Activated CD8-positive, alpha-beta T cell treated with anti-CD3 and anti-CD28 coated beads, Interleukin-2, amount 10 ng/mL, durations not matched to agents 7 days and 5 days (primary cell): ENCODE data around the gene AGMO. TPM values are rescaled to one million over a fixed set of nuclear protein-coding genes. Genes with fewer than 3 reads are reported as not detected.

Experiments
- ATAC-seq: fragments of 150-1000 bp; cut with Tn5 transposase; one replicate; pipeline ENCODE4 v1.10.0; 2021; ENCODE audit warnings: moderate library complexity
- CTCF ChIA-PET: fragments of 350-600 bp; sonication (Branson Sonifier 250); formaldehyde crosslinking; loops from one replicate; lab custom pipeline; 2021; ENCODE audit warnings: antibody characterized with exemption; lab: Charles Lee
- POLR2A ChIA-PET: fragments of 350-600 bp; sonication (Branson Sonifier 250); formaldehyde crosslinking; loops from one replicate; lab custom pipeline; 2021; ENCODE audit warnings: antibody characterized with exemption; lab: Charles Lee
- DNase-seq: peaks from one replicate; pipeline ENCODE4 v3.0.0-alpha.2; 2020
- H3K27ac Mint-ChIP-seq: one replicate; pipeline ENCODE4 v1.8.0; 2021; ENCODE audit warnings: mild to moderate bottlenecking, mixed read lengths
- H3K27me3 Mint-ChIP-seq: one replicate; pipeline ENCODE4 v1.8.0; 2021; ENCODE audit warnings: low read depth, mixed read lengths
- H3K36me3 Mint-ChIP-seq: one replicate; pipeline ENCODE4 v1.8.0; 2021; ENCODE audit warnings: low read depth, mixed read lengths
- H3K4me1 Mint-ChIP-seq: one replicate; pipeline ENCODE4 v1.8.0; 2021; ENCODE audit warnings: low read depth, mixed read lengths
- H3K4me3 Mint-ChIP-seq: one replicate; pipeline ENCODE4 v1.8.0; 2021; ENCODE audit warnings: mild to moderate bottlenecking, mixed read lengths
- H3K9me3 Mint-ChIP-seq: one replicate; pipeline ENCODE4 v1.8.0; 2022; ENCODE audit warnings: mixed read lengths; ENCODE audit not compliant: insufficient read depth
- total RNA-seq, 2 experiments: library from RNA; stranded (reverse); gene quantifications; one replicate each; pipeline ENCODE4 v1.2.3, GENCODE V29; 2021

Gene AGMO
- total RNA-seq, 2 experiments from 2014 or later = not detected

DNA sequence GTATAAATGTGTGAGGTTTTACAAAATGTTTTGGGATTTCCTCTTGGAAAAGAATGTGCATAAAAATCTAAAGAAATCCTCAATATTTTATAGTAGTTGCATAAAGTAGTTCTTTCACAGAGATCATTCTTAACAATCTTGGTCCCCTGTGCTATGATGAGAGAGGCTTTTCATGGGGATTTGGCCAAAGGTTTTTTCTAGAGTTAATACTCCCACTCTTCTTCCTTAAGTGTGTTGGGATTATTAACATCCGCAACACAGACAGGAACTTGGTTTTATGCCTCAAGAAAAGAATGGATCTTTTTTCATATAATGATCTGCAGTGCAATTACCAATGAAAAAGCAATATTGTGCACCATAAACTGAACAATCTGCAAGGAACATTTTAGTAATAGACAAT is 71.5 kb downstream of the AGMO start:
- Mint-ChIP-seq H3K4me1 (no peaks in the 10 kb centered on the region), H3K4me3 (no peak overlapping the region), H3K27ac (no peak overlapping the region), H3K36me3 (no peaks in the 10 kb centered on the region), H3K9me3 (peaks cover 6% of the 10 kb centered on the region), H3K27me3 (no peaks in the 10 kb centered on the region)
- ATAC-seq (no peak), DNase-seq (no peak)
- ChIA-PET CTCF (no interaction called here), POLR2A (no interaction called here)

DNA sequence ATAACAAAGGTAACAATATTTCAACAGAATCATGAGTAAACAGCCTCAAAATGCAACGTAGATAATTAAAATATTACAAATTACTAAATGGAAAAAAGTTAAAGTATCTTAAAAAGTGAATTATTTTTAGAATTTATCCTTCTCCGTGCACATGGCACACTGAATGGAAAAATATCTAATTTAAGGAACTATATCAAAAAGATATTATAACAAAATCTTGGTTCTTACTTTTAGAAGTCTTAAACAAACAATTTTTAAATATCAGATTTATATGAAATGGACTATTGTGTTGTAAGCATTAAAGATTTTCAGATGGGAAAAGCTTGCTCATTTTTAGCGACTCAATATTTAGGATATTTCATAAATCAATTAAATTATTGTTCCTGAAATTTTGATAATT is 72.0 kb downstream of the AGMO start:
- peaks cover 6% of the 10 kb centered on the region for H3K9me3 Mint-ChIP-seq
- H3K4me3 Mint-ChIP-seq = no peak overlapping the region
- H3K4me1 Mint-ChIP-seq = no peaks in the 10 kb centered on the region
- no peak overlapping the region for H3K27ac Mint-ChIP-seq
- DNase-seq (no peak), ATAC-seq (no peak)
- CTCF ChIA-PET = no interaction called here
- POLR2A ChIA-PET = no interaction called here
- no peaks in the 10 kb centered on the region for H3K27me3 Mint-ChIP-seq
- no peaks in the 10 kb centered on the region for H3K36me3 Mint-ChIP-seq

DNA sequence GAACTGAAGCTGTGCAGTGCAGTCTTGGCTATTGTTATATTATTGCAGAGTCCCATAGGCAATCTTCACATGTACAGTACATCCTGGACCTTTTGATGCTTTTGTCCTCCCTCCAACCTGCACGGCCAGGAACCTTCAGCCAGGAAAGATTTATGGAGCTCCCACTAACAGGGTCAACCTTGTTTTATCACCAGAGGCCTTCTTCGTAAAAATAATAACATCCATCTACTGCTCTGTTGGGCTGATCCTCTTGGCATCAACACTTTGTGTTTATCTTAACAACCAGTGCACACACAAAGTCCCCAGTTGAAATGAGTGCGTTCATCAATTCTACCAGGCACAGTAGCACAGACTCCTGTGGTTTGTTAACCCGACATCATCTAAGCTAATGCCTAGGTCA is 72.4 kb downstream of the AGMO start:
- Mint-ChIP-seq H3K36me3 (no peaks in the 10 kb centered on the region), H3K27me3 (no peaks in the 10 kb centered on the region), H3K27ac (no peak overlapping the region), H3K4me1 (no peaks in the 10 kb centered on the region), H3K4me3 (no peak overlapping the region), H3K9me3 (peaks cover 6% of the 10 kb centered on the region)
- POLR2A ChIA-PET = no interaction called here
- CTCF ChIA-PET = no interaction called here
- ATAC-seq = no peak
- DNase-seq = no peak

DNA sequence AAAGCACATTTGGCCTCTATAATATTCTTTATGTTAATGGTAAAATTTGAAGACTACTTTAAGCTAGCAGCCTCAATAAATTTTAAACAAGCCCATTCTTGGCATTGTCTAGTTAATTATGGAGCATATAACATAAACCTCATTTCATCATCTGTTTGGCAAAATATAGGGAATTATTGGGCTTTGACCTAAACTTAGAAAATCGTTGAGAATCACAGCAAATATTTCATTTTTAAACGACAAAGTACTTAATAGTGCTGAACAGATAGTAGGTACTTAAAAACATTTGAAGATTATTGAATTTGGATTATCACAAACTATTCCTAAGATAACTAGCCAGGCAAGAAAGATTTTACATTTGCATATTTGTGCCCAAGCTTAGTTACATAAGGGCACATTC is 73.4 kb downstream of the AGMO start:
- H3K4me3 Mint-ChIP-seq = no peak overlapping the region
- no peaks in the 10 kb centered on the region for H3K36me3 Mint-ChIP-seq
- no peaks in the 10 kb centered on the region for H3K27me3 Mint-ChIP-seq
- CTCF ChIA-PET = no interaction called here
- DNase-seq (no peak), ATAC-seq (no peak)
- H3K9me3 Mint-ChIP-seq = peaks cover 6% of the 10 kb centered on the region
- H3K27ac Mint-ChIP-seq = no peak overlapping the region
- H3K4me1 Mint-ChIP-seq = no peaks in the 10 kb centered on the region
- POLR2A ChIA-PET = no interaction called here

DNA sequence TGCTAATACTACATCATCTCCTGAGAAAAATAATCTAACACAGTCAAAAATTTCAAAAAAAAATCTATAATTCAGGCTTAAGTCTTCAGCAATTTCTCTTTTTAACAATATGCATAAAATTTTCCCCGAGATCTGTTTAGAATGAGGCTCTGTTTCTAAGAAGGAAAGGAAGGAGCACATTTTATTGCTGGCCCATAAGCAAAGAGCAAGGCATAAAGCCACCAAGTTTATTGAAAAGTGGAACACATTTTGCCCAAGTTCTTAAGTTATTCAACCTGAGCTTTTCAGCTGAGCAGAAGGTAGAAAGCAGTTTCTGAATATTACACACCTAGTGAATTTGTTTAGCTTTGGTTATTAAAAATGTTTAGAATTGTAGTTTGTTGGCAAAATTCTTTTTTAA is 73.9 kb downstream of the AGMO start:
- DNase-seq = no peak
- Mint-ChIP-seq H3K9me3 (peaks cover 6% of the 10 kb centered on the region), H3K36me3 (no peaks in the 10 kb centered on the region), H3K27me3 (no peaks in the 10 kb centered on the region), H3K27ac (no peak overlapping the region), H3K4me3 (no peak overlapping the region), H3K4me1 (no peaks in the 10 kb centered on the region)
- ChIA-PET POLR2A (no interaction called here), CTCF (no interaction called here)
- ATAC-seq = no peak

DNA sequence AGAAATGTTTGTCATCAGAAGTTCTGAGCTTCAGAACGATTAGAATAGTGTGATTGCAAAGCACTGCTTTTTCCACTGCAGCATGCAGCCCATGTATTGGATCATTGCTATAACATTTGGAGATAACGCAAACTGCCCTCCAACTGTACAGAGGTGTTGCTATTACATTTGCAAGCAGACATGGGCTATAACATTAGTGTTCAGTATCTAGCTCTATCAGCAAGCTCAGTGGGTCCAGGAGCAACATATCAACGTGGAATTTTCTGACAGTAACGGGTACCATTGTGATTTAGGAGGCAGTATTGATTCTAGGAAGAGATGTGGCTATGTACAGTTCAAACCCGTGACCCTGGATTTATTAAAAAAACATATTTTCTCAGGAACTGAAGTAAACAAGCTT is 75.8 kb downstream of the AGMO start:
- Mint-ChIP-seq H3K4me3 (no peak overlapping the region), H3K36me3 (no peaks in the 10 kb centered on the region), H3K9me3 (peaks cover 14% of the 10 kb centered on the region), H3K4me1 (no peaks in the 10 kb centered on the region), H3K27me3 (no peaks in the 10 kb centered on the region), H3K27ac (no peak overlapping the region)
- DNase-seq (no peak), ATAC-seq (no peak)
- CTCF ChIA-PET = no interaction called here
- POLR2A ChIA-PET = no interaction called here

DNA sequence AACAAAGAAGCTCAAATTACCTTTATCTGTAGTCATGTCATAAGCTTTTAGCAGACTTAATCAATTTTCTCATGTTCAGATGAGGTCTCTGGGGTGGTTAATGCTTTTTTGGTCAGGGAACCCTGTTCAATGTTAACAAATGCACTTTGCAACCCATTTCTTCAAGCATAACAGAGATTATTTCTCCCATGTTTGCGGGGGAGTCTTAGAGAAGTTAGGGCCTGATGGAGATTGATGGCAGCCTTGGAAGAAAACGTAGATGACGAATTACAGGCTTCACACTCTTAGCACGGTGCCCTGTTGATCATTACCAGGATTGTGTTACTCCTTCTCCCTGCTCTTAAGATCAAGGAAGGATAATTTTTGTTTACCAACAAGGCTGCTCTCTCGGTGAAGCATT is 76.4 kb downstream of the AGMO start:
- Mint-ChIP-seq H3K4me3 (no peak overlapping the region), H3K4me1 (no peaks in the 10 kb centered on the region), H3K36me3 (no peaks in the 10 kb centered on the region), H3K27ac (no peak overlapping the region), H3K27me3 (no peaks in the 10 kb centered on the region), H3K9me3 (peaks cover 14% of the 10 kb centered on the region)
- ATAC-seq (no peak), DNase-seq (no peak)
- POLR2A ChIA-PET = no interaction called here
- CTCF ChIA-PET = no interaction called here

DNA sequence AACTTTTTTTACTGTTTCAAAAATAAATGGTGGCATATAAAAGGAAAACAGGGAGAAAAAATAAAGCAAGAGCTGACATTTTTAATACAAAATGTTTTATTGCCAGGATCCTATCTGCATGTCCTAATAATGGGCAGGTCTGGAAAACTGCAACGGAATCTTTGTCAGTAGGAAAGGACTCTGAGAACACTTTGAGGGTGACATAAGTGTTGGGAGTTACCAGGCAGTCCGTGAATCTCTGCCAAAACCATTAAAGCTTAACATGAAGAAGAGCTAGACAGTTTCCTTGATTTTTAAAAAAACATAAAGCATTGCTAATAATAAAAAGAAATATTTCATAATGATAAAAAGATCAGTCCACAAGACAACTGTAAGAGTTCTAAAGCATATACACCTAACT is 80.7 kb downstream of the AGMO start:
- Mint-ChIP-seq H3K36me3 (no peaks in the 10 kb centered on the region), H3K4me3 (no peak overlapping the region), H3K27me3 (no peaks in the 10 kb centered on the region), H3K4me1 (no peaks in the 10 kb centered on the region), H3K9me3 (peaks cover 10% of the 10 kb centered on the region), H3K27ac (no peak overlapping the region)
- no peak for DNase-seq
- ChIA-PET POLR2A (no interaction called here), CTCF (no interaction called here)
- ATAC-seq = no peak

DNA sequence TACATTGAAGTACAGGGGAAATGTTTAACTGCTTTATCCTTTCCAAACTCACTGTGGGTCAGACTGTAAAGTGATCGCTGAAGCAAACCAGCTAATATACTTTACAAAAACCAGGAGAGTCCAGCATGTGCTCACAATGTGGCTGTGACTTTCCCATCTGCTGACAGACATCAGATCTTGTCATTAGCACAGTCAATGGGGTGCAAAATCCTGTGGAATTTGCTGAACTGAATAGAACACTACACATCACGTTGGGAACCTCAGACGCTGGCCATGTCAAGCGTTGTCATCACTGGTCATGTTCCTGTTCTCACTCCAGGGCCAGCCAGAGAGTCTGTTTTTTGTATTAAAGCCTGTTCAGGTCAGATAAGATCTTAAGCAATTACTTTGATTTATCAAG is 83.4 kb downstream of the AGMO start:
- no peak for DNase-seq
- H3K9me3 Mint-ChIP-seq = peaks cover 16% of the 10 kb centered on the region
- CTCF ChIA-PET = no interaction called here
- no peak overlapping the region for H3K27ac Mint-ChIP-seq
- no peak for ATAC-seq
- H3K4me3 Mint-ChIP-seq = no peak overlapping the region
- H3K27me3 Mint-ChIP-seq = no peaks in the 10 kb centered on the region
- POLR2A ChIA-PET = no interaction called here
- no peaks in the 10 kb centered on the region for H3K4me1 Mint-ChIP-seq
- no peaks in the 10 kb centered on the region for H3K36me3 Mint-ChIP-seq

DNA sequence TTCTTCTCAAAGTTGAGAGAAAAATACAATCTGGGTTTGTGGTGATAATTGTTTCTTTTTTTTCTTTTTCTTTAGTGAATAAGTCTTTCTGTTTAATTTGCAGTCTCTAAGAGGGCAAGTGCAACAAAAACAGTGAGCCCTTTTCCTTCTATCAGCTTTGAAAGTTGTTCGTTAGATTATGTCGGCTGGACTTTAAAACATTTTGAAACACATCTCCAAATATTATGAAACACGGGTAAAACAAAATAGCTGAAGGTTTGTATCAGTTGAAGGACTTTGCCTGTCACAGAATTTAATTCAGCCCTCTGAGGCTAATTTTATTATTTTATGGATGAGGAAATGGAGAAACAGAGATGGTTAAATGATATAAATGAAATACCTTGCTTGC is 85.3 kb downstream of the AGMO start:
- CTCF ChIA-PET = no interaction called here
- Mint-ChIP-seq H3K36me3 (no peaks in the 10 kb centered on the region), H3K27ac (no peak overlapping the region), H3K27me3 (no peaks in the 10 kb centered on the region), H3K4me3 (no peak overlapping the region), H3K9me3 (peaks cover 11% of the 10 kb centered on the region), H3K4me1 (no peaks in the 10 kb centered on the region)
- POLR2A ChIA-PET = no interaction called here
- ATAC-seq (no peak), DNase-seq (no peak)

DNA sequence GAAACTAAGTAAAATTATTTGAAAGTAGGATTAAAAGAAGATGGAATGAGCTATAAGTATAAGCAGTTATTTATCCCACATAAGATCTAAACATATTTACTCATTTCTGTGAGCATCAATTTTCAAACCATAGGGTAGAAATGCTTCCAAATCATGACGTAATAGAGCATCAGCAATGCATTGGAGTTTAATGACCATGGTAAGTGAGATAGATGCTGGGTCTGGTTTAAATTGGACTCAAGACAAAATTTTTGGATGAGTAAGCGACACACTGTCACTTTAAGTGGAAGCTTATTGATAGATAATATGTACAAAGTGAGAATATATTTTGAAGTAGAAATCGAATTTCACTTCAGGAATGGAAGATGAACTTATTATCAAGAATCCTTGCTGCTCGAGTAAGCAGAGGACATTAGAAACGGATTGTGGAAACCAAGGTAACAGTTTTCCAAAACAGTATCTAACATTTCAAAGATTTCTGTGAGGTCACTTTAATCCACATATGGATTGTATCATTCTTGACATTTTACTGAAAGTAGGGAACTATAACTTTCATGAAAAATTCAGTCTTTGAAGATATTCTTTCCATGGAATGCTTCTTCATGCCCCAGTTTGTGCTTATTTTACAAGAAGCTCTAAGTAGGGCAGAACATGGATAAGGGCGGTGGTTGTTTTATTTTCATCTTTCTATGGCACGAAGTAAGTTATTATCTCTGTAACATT is 85.8 kb downstream of the AGMO start:
- H3K9me3 Mint-ChIP-seq = peaks cover 11% of the 10 kb centered on the region
- ChIA-PET POLR2A (no interaction called here), CTCF (no interaction called here)
- no peak overlapping the region for H3K27ac Mint-ChIP-seq
- DNase-seq (no peak), ATAC-seq (no peak)
- no peaks in the 10 kb centered on the region for H3K36me3 Mint-ChIP-seq
- no peak overlapping the region for H3K4me3 Mint-ChIP-seq
- H3K4me1 Mint-ChIP-seq = no peaks in the 10 kb centered on the region
- no peaks in the 10 kb centered on the region for H3K27me3 Mint-ChIP-seq

DNA sequence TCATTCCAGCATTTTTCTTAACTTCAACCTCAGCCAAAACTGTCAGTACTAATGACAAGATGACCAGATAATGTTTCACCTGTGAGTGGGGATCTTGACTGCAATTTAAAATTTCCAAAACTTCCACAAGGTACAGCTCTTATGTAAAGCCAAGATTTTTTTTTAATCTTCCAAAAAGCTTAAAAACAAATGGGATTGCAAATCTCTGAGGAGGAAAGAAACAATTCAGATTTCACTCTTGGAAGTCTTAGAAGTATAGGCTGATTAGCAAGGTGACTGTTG is 90.2 kb downstream of the AGMO start:
- ATAC-seq = no peak
- CTCF ChIA-PET = no interaction called here

More for the DNA sequence above, 90.2 kb downstream of the AGMO start:
- H3K27me3 Mint-ChIP-seq = no peaks in the 10 kb centered on the region
- no peaks in the 10 kb centered on the region for H3K36me3 Mint-ChIP-seq
- POLR2A ChIA-PET = no interaction called here
- H3K4me1 Mint-ChIP-seq = no peaks in the 10 kb centered on the region
- DNase-seq = no peak
- H3K4me3 Mint-ChIP-seq = no peak overlapping the region
- H3K27ac Mint-ChIP-seq = no peak overlapping the region
- peaks cover 13% of the 10 kb centered on the region for H3K9me3 Mint-ChIP-seq
